Type B pancreatic cell (in vitro differentiated cells): ENCODE results near the gene FOXI2. TPM values are rescaled to one million over a fixed set of nuclear protein-coding genes. Genes with fewer than 3 reads are reported as not detected.

Source experiments
- DNase-seq: peaks from one replicate; pipeline ENCODE4 v3.0.0; 2021; ENCODE audit warnings: mixed read lengths; ENCODE audit not compliant: unreplicated experiment; ENCODE audit errors: extremely low spot score
- H3K27ac Mint-ChIP-seq: 2 replicates; pipeline ENCODE4 v1.8.0; 2021; ENCODE audit warnings: mild to moderate bottlenecking, mixed read lengths
- H3K27me3 Mint-ChIP-seq: 2 replicates; pipeline ENCODE4 v1.8.0; 2021; ENCODE audit warnings: mixed read lengths
- H3K36me3 Mint-ChIP-seq: 2 replicates; pipeline ENCODE4 v1.8.0; 2021; ENCODE audit warnings: mixed read lengths
- H3K4me1 Mint-ChIP-seq: one replicate; pipeline ENCODE4 v1.8.0; 2021; ENCODE audit warnings: mixed read lengths; ENCODE audit not compliant: unreplicated experiment
- H3K4me3 Mint-ChIP-seq: 2 replicates; pipeline ENCODE4 v1.8.0; 2021; ENCODE audit warnings: mild to moderate bottlenecking, mixed read lengths
- H3K9me3 Mint-ChIP-seq: 2 replicates; pipeline ENCODE4 v1.8.0; 2021; ENCODE audit warnings: mixed read lengths
- total RNA-seq: library from RNA; stranded (reverse); gene quantifications from 2 replicates; pipeline ENCODE4 v1.2.1, GENCODE V29; 2021; ENCODE audit warnings: low replicate concordance
- TF ChIP-seq, protein P1 (sequence below): fragments of 200-600 bp; sonication (generic); conservative IDR thresholded peaks from 2 replicates; pipeline ENCODE4 v1.5.0; 2021; ENCODE audit warnings: antibody characterized with exemption, mild to moderate bottlenecking

The FOXI2 gene
- total RNA-seq, 1 donor from 2014 or later: 4.8 TPM

DNA sequence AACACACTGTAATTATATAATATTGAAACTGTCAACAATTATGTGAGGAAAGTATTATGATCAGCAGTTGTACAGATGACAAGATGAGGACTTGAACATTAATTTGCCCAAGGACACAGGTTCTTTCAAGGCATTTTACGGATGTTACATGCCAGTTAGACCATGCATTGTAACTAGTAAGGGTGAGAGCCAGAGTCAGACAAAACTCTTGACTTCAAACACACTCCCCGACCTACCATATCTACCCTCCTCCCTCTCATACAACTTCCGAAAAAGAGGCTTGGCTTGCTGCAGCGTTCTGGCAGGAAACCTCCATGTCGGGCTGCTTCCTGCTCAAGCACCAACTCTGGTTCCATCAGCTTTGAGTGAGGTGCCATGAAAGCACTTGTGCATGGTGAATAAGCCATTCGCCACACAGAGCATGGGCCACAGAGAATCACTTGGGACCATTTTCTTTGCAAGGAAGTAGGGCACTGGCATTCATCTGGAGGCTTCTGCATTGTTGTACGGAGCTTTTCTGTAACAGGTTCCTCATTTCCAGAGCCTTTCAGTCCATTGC is 53.2 kb downstream of the FOXI2 start:
- TF ChIP-seq, protein P1, sequence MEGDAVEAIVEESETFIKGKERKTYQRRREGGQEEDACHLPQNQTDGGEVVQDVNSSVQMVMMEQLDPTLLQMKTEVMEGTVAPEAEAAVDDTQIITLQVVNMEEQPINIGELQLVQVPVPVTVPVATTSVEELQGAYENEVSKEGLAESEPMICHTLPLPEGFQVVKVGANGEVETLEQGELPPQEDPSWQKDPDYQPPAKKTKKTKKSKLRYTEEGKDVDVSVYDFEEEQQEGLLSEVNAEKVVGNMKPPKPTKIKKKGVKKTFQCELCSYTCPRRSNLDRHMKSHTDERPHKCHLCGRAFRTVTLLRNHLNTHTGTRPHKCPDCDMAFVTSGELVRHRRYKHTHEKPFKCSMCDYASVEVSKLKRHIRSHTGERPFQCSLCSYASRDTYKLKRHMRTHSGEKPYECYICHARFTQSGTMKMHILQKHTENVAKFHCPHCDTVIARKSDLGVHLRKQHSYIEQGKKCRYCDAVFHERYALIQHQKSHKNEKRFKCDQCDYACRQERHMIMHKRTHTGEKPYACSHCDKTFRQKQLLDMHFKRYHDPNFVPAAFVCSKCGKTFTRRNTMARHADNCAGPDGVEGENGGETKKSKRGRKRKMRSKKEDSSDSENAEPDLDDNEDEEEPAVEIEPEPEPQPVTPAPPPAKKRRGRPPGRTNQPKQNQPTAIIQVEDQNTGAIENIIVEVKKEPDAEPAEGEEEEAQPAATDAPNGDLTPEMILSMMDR: no peak
- peaks cover 22% of the 10 kb centered on the region for H3K27me3 Mint-ChIP-seq
- H3K4me3 Mint-ChIP-seq: no peak overlapping the region
- H3K36me3 Mint-ChIP-seq: no peaks in the 10 kb centered on the region
- H3K9me3 Mint-ChIP-seq: peaks cover 4% of the 10 kb centered on the region
- H3K4me1 Mint-ChIP-seq: no peaks in the 10 kb centered on the region
- DNase-seq: no peak
- no peak overlapping the region for H3K27ac Mint-ChIP-seq

Other genes with a start within 250 kb of the FOXI2 start
- not detected in 2 replicates for gene NPS, start 187.9 kb upstream of the FOXI2 start, total RNA-seq
- 2.2 and 6.6 TPM in 2 replicates for gene CLRN3, start 155.8 kb downstream of the FOXI2 start, total RNA-seq
- gene PTPRE, start 169.9 kb downstream of the FOXI2 start, total RNA-seq: 2.5 and 3.6 TPM in 2 replicates